ENCODE results near the gene ATN1.

The ATN1 gene

DNA sequence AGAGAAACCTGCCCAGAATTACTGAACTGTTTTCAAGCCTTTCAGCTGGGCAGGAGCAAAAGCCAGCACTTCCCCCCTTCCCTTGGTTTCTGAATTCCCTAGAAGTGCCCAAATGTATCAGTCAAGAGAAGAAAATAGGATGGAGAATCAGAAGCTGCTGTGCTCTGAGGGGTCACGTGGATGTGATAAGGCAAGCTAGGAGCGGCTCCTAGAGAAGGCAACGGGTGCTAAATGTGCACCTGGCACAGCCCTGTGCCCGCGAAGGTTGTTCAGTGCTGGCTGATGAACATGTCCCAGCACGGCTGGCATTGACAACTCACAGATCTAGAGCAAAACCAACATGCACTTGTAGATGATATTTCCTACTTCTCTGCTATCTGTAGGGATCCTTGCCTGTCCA is 51.3 kb downstream of the ATN1 start:
- DNase-seq, result no peak

DNA sequence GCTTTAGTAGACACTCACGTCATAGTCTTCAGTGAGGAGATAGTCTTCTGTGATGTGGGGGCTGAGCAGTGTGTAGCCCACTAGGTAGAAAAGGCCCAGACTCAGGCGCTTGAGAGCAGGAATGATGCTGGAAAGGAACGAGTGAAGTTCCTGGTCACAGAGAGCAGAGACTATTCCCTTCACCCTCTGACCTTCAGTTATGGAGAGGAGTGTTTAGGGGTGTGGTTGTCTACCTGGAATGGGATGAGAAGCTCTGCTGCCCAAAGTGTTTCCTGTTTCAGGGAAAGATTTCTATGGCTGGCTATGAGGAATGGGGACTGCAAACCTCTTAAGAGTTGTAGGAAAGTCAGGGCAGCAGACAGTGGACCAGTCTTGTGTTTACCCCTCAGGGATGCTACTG is 51.7 kb downstream of the ATN1 start:
- DNase-seq, result no peak

GRCh38 chr12:6980075-6980474 is 52.3 kb downstream of the ATN1 start:
- no peak for DNase-seq

- DNase-seq, result no peak
Measured at GRCh38 chr12:6980740-6981139, 53.0 kb downstream of the ATN1 start.

- no peak for DNase-seq
Measured at GRCh38 chr12:6981152-6982052, 53.6 kb downstream of the ATN1 start.

GRCh38 chr12:6982532-6982931 is 54.8 kb downstream of the ATN1 start:
- no peak for DNase-seq

- DNase-seq, result no peak
Measured at GRCh38 chr12:6987956-6988553, 60.3 kb downstream of the ATN1 start.
